GM23338 (cell line): ENCODE results near the gene RBM27. TPM values are rescaled to one million over a fixed set of nuclear protein-coding genes. Genes with fewer than 3 reads are reported as not detected.

Experiments used
- ATAC-seq: fragments of 200-7000 bp; cut with Tn5 transposase; 3 replicates; pipeline ENCODE4 v1.9.1; 2020
- DNase-seq: peaks from one replicate; pipeline ENCODE4 v3.0.0-alpha.2; 2015; ENCODE audit warnings: low spot score
- H2AFZ ChIP-seq: fragments of 200-600 bp; sonication (generic); 2 replicates; pipeline ENCODE4 v1.8.0; 2016; ENCODE audit warnings: antibody characterized with exemption, mild to moderate bottlenecking, moderate library complexity
- H3F3A ChIP-seq: fragments of 200-600 bp; sonication (generic); replicated peaks from 2 replicates; pipeline ENCODE4 v1.8.0; 2017; ENCODE audit warnings: antibody characterized with exemption, mixed run types, low read depth
- H3K27ac ChIP-seq: fragments of 200-600 bp; sonication (generic); 2 replicates; pipeline ENCODE4 v1.6.1; 2016; ENCODE audit warnings: low read depth
- H3K27me3 ChIP-seq: fragments of 200-600 bp; sonication (generic); 2 replicates; pipeline ENCODE4 v1.8.0; 2016; ENCODE audit warnings: mild to moderate bottlenecking, mixed run types, moderate library complexity; ENCODE audit not compliant: insufficient read depth
- H3K36me3 ChIP-seq: fragments of 200-600 bp; sonication (generic); 2 replicates; pipeline ENCODE4 v1.8.0; 2016; ENCODE audit warnings: mild to moderate bottlenecking; ENCODE audit not compliant: insufficient read depth
- H3K4me1 ChIP-seq: fragments of 200-600 bp; sonication (generic); 2 replicates; pipeline ENCODE4 v1.8.0; 2016; ENCODE audit warnings: mild to moderate bottlenecking, moderate library complexity; ENCODE audit not compliant: insufficient read depth
- H3K4me2 ChIP-seq: fragments of 200-600 bp; sonication (generic); 2 replicates; pipeline ENCODE4 v1.7.1; 2017; ENCODE audit warnings: mixed run types
- H3K4me3 ChIP-seq: fragments of 200-600 bp; sonication (generic); 2 replicates; pipeline ENCODE4 v1.6.1; 2016; ENCODE audit warnings: mixed run types
- H3K79me2 ChIP-seq: fragments of 200-600 bp; sonication (generic); replicated peaks from 2 replicates; pipeline ENCODE4 v1.8.0; 2017; ENCODE audit warnings: mild to moderate bottlenecking; ENCODE audit not compliant: insufficient read depth
- H3K9me2 ChIP-seq: fragments of 200-600 bp; sonication (generic); 2 replicates; pipeline ENCODE4 v1.8.0; 2017; ENCODE audit not compliant: insufficient read depth
- H4K20me1 ChIP-seq: fragments of 200-600 bp; sonication (generic); replicated peaks from 2 replicates; pipeline ENCODE4 v1.8.0; 2017; ENCODE audit warnings: mild to moderate bottlenecking; ENCODE audit not compliant: insufficient read depth
- H3K27ac Mint-ChIP-seq: 2 replicates; pipeline ENCODE4 v1.8.0; 2020; ENCODE audit warnings: inconsistent platforms, mild to moderate bottlenecking, moderate library complexity, mixed read lengths
- H3K27me3 Mint-ChIP-seq: 3 replicates; pipeline ENCODE4 v1.8.0; 2022; ENCODE audit warnings: low read depth, mild to moderate bottlenecking, moderate library complexity, mixed read lengths, inconsistent platforms; ENCODE audit not compliant: insufficient read depth, poor library complexity
- H3K36me3 Mint-ChIP-seq: 3 replicates; pipeline ENCODE4 v1.8.0; 2021; ENCODE audit warnings: low read depth, mild to moderate bottlenecking, inconsistent platforms, moderate library complexity, mixed read lengths
- H3K4me1 Mint-ChIP-seq: 3 replicates; pipeline ENCODE4 v1.8.0; 2020; ENCODE audit warnings: mild to moderate bottlenecking, inconsistent platforms, mixed read lengths
- H3K4me3 Mint-ChIP-seq: 3 replicates; pipeline ENCODE4 v1.8.0; 2021; ENCODE audit warnings: moderate library complexity, mild to moderate bottlenecking, inconsistent platforms, mixed read lengths
- H3K9me3 Mint-ChIP-seq: 3 replicates; pipeline ENCODE4 v1.8.0; 2020; ENCODE audit warnings: moderate library complexity, mild to moderate bottlenecking, inconsistent platforms, mixed read lengths
- CREB1 ChIP-seq: fragments of 250-450 bp; sonication (Bioruptor Pico); IDR thresholded peaks from 2 replicates; pipeline ENCODE4 v1.5.0; 2020; ENCODE audit warnings: low read depth, mild to moderate bottlenecking, moderate library complexity
- CTCF ChIP-seq, 2 experiments: fragments of 200-600 bp in 1 of 2; sonication (generic) in 1 of 2; conservative IDR thresholded peaks; 2 replicates each; pipeline versions ENCODE4 v1.5.1 to v1.6.1; 2016 to 2017; ENCODE audit warnings: antibody characterized with exemption in 2 of 2, low read depth in 2 of 2, mild to moderate bottlenecking in 2 of 2, moderate library complexity in 1 of 2
- ETS1 ChIP-seq: IDR thresholded peaks from 2 replicates; pipeline ENCODE4 v1.6.1; 2016; ENCODE audit warnings: antibody characterized with exemption
- EZH2 ChIP-seq: fragments of 200-600 bp; sonication (generic); IDR thresholded peaks from one replicate; pipeline ENCODE4 v1.8.0; 2017; ENCODE audit warnings: antibody characterized with exemption, mild to moderate bottlenecking, low read depth; ENCODE audit not compliant: unreplicated experiment
- EZH2phosphoT487 ChIP-seq: fragments of 200-600 bp; sonication (generic); IDR thresholded peaks from one replicate; pipeline ENCODE4 v1.8.1; 2018; ENCODE audit warnings: antibody characterized with exemption; ENCODE audit not compliant: unreplicated experiment
- JUNB ChIP-seq: IDR thresholded peaks from one replicate; pipeline ENCODE4 v1.6.1; 2016; ENCODE audit warnings: antibody characterized with exemption; ENCODE audit not compliant: unreplicated experiment
- NANOG ChIP-seq: IDR thresholded peaks from 2 replicates; pipeline ENCODE4 v1.6.1; 2016; ENCODE audit warnings: antibody characterized with exemption, borderline replicate concordance
- POLR2AphosphoS5 ChIP-seq: IDR thresholded peaks from 2 replicates; pipeline ENCODE4 v1.6.1; 2016; ENCODE audit warnings: antibody characterized with exemption, low read depth
- REST ChIP-seq: IDR thresholded peaks from one replicate; pipeline ENCODE4 v1.6.1; 2018; ENCODE audit warnings: antibody characterized with exemption; ENCODE audit not compliant: unreplicated experiment
- STAT1 ChIP-seq: IDR thresholded peaks from one replicate; pipeline ENCODE4 v1.6.1; 2016; ENCODE audit warnings: antibody characterized with exemption; ENCODE audit not compliant: unreplicated experiment
- ZNF114 ChIP-seq: fragments of 250-450 bp; sonication (Bioruptor Pico); IDR thresholded peaks from 2 replicates; pipeline ENCODE4 v1.5.0; 2020; ENCODE audit warnings: mild to moderate bottlenecking, moderate library complexity
- ZNF331 ChIP-seq: fragments of 250-450 bp; sonication (Bioruptor Pico); IDR thresholded peaks from 2 replicates; pipeline ENCODE4 v1.5.0; 2020; ENCODE audit warnings: low read depth, mild to moderate bottlenecking, moderate library complexity
- ZNF462 ChIP-seq: fragments of 250-450 bp; sonication (Bioruptor Pico); IDR thresholded peaks from 2 replicates; pipeline ENCODE4 v1.5.0; 2020; ENCODE audit warnings: mild to moderate bottlenecking, moderate library complexity
- long read RNA-seq: library from polyadenylated mRNA; unstranded; transcript quantifications from one replicate; pipeline ENCODE4 v2.0.0, GENCODE V29; 2020; ENCODE audit not compliant: unreplicated experiment
- polyA plus RNA-seq: library from polyadenylated mRNA; unstranded; fragments of >200 nt; fragmentation: Nextera tagmentation; extraction: Ambion mirVana; gene quantifications from 2 replicates; pipeline ENCODE4 v1.2.1, GENCODE V29; 2016
- total RNA-seq: library from RNA; depleted of rRNA; stranded (reverse); fragments of >200 nt; shearing (Covaris generic); gene quantifications from 2 replicates; pipeline ENCODE4 v1.2.3, GENCODE V29; 2014; rRNA removed

Gene RBM27
- total RNA-seq (59.5 and 77.2 TPM in 2 replicates), polyA plus RNA-seq (22.4 and 24.0 TPM in 2 replicates)
- long read RNA-seq, partial matches to known transcripts = 6 of 8 reads
- long read RNA-seq, other reads (novel, unspliced or antisense) = 2 of 8 reads

- no peak within 1 kb of the TSS for H3K27ac Mint-ChIP-seq
- H3K27me3 Mint-ChIP-seq = no peaks in the 10 kb centered on the region
- Histone ChIP-seq H3K4me3 (peak within 1 kb of the TSS; percentile 88), H2AFZ (peak within 1 kb of the TSS; percentile 67; the same call in 1 of the 2 replicates), H3F3A (no peaks in the 10 kb centered on the region), H3K4me2 (peak within 1 kb of the TSS; percentile 85), H3K27ac (peak within 1 kb of the TSS; percentile 74), H3K79me2 (peaks cover 45% of the 10 kb centered on the region), H3K4me1 (peaks cover 8% of the 10 kb centered on the region), H3K36me3 (no peaks in the 10 kb centered on the region), H3K9me2 (no peaks in the 10 kb centered on the region), H3K27me3 (no peaks in the 10 kb centered on the region), H4K20me1 (peaks cover 7% of the 10 kb centered on the region)
- no peak for TF ChIP-seq STAT1
- peak; percentile 42; the same call in 1 of the 2 replicates for TF ChIP-seq NANOG
- TF ChIP-seq EZH2phosphoT487 = no peak
- TF ChIP-seq ZNF331 = no peak
- no peak for TF ChIP-seq ZNF462 (CRISPR knock-in tag)
- TF ChIP-seq ZNF114 = no peak
- no peak for TF ChIP-seq EZH2
- TF ChIP-seq ETS1 = peak; percentile 18; the same call in 1 of the 2 replicates
- no peak for TF ChIP-seq JUNB
- peak; percentile 85 for TF ChIP-seq POLR2AphosphoS5
- no peak for TF ChIP-seq CTCF (conservative IDR thresholded peaks at IDR 0.05; ENCODE audit: low read depth in 2 of 2)
- peak; percentile 73 for TF ChIP-seq CREB1 (CRISPR knock-in tag)
- TF ChIP-seq REST = no peak
- no peaks in the 10 kb centered on the region for H3K9me3 Mint-ChIP-seq
- peak; percentile 99 for DNase-seq
- ATAC-seq = peak; percentile 99
- no peak within 1 kb of the TSS for H3K4me3 Mint-ChIP-seq
- peaks cover 8% of the 10 kb centered on the region for H3K4me1 Mint-ChIP-seq
- H3K36me3 Mint-ChIP-seq = 0 out of 3 replicates have a peak, but pooled peaks cover 3% of the 10 kb centered on the region
Measured at GRCh38 chr5:146203011-146203871, at the start of gene RBM27. TSS of gene RBM27 (plus strand) at chr5:146203605. CDS start at chr5:146203766, 161 bp downstream.
